GM15510 (cell line): Measurements from ENCODE around the gene SMC1B.

ENCODE experiments used
- POLR2A ChIP-seq: IDR thresholded peaks from 3 replicates; pipeline ENCODE4 v1.6.1; 2011; ENCODE audit warnings: borderline replicate concordance; ENCODE audit not compliant: insufficient read length; ENCODE audit errors: extremely low read depth

Gene SMC1B

GRCh38 chr22:45343143-45343542 is 70.3 kb downstream of the SMC1B start:
- TF ChIP-seq POLR2A = no peak

- no peak for TF ChIP-seq POLR2A
Observed at GRCh38 chr22:45341498-45341897, 71.9 kb downstream of the SMC1B start.

GRCh38 chr22:45340323-45340722 is 73.1 kb downstream of the SMC1B start:
- TF ChIP-seq POLR2A = no peak

GRCh38 chr22:45338795-45339194 is 74.6 kb downstream of the SMC1B start:
- no peak for TF ChIP-seq POLR2A

DNA sequence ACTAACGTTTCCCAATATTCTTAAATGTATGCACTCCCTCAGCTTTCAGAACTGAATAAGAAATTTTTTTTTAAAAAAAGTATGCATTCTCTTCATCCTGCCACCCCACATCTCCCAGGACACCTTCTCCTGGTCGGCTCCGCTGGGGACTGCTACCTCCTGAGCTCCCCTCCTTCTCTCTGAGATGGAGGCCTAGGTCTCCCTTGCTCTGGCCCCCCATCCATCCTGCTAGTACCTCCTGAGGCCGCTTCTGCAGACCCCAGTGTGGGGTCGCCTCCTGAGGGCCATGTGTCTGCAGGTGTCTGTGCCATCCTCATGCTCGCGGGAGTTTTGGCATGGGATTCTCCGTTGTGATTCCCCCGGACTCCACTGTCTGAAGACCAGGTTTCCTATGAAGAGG is 75.9 kb downstream of the SMC1B start:
- TF ChIP-seq POLR2A = no peak

- no peak for TF ChIP-seq POLR2A
Observed at GRCh38 chr22:45336971-45337431, 76.4 kb downstream of the SMC1B start.

- TF ChIP-seq POLR2A = no peak
Observed at GRCh38 chr22:45335854-45336522, 77.4 kb downstream of the SMC1B start.

GRCh38 chr22:45335021-45335818 is 78.2 kb downstream of the SMC1B start:
- no peak for TF ChIP-seq POLR2A

DNA sequence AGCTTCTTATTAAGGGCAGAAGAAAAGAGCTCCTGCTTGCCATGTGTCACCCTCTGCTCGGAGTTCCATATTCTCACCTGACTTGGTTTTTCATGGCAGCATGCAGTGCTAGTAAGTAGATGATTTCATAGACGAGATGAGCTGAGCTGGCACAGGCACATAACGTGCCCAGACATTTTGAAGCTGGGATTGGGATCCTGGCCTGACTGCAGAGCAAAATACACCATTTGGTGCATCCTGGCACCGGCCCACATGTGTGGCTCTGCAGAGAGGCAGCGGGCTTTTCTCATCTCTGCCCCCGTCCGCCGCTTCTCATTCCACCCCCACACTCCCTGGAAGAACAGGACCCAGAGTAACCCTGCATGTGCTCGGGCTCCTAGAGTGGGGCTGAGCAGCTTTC is 78.9 kb downstream of the SMC1B start:
- no peak for TF ChIP-seq POLR2A

GRCh38 chr22:45334068-45334467 is 79.3 kb downstream of the SMC1B start:
- no peak for TF ChIP-seq POLR2A

DNA sequence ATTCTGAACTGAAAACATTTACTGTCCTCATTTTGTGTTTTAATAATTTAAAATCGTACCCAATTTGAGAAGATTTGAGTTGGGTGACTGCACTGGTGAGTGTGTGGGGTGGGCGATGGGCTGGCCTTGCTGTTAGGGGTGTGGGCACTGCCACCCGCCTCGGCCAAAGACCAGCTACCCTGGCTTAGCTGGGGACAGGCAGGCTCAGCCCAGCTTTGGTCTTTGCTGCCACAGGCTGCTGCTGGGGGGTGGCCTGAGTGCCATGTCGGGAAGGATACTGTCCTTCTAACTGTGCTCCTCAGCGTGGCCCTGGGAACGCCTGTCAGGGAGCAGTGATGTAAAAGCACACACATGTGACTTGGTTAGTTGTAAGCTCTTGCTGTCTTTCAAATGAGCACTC is 81.4 kb downstream of the SMC1B start:
- no peak for TF ChIP-seq POLR2A

GRCh38 chr22:45331486-45331885 is 81.9 kb downstream of the SMC1B start:
- TF ChIP-seq POLR2A = no peak

GRCh38 chr22:45330548-45330947 is 82.9 kb downstream of the SMC1B start:
- TF ChIP-seq POLR2A = no peak

DNA sequence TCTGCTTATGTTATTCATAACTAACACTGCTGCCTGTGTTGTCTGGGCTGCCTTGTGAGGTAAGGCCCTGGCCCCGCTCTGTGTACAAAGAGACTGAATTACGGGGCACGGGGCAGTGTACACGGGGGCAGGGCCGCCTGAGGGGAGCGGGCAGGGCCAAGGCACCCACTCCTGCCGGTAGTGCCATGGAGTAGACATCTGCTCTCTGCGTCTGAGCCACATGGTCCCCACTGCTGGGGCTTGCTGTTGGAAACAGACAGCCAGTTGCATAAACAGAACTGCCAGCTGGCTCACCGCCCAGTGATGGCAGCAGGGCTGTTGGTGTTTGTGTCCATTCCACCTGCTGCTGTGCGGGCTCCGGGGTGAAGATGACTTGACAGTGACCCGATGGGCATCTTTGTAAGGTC is 83.9 kb downstream of the SMC1B start:
- TF ChIP-seq POLR2A = no peak

DNA sequence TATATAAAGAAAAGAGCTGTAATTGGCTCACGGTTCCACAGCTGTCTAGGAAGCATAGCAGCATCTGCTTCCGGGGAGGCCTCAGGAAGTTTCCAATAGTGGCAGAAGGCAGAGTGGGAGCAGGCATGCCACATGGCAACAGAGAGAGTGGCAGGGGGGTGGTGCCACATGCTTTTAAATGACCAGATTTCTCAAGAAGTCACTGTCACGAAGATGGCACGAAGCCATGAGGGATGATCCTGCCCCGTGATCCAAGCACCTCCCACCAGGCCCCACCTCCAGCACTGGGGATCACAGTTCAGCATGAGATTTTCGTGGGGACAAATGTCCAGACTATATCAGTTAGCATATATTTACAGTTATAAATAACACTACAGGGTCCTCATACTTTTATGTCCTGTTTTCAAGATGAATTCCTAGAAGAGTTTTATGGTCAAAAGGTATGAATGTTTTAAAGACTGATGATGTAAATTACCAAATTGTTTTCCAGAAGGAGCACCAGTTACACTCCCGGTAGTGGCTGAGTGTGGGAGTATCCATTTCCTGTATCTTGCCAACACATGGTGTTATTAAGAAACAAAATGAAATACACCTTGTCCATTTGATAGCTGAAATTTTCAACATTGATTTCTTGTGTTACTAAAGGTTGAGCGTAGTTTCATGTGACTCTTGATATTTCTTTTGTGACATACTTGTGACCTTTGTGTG is 84.4 kb downstream of the SMC1B start:
- no peak for TF ChIP-seq POLR2A
